ENCODE measurements around the gene ATXN1. TPM values are rescaled to one million over a fixed set of nuclear protein-coding genes. Genes with fewer than 3 reads are reported as not detected.
A peak's percentile ranks its signal among the peaks of the same experiment; 100 is the strongest.

ATXN1 gene
- total and polyA plus RNA-seq, 2 donors from 2014 or later: 4.2 to 58.2 TPM

- H3K4me1 ChIP-seq (ENCODE audit: control insufficient read depth in 2 of 3, insufficient read depth in 2 of 3, low read depth in 1 of 3, low read length in 3 of 3): peaks cover 7 to 28% (median 11%) of the 10 kb centered on the region in 3 donors
- intact Hi-C loops (cut with DNase I): no loop called here
- H3K9me3 ChIP-seq (ENCODE audit: control insufficient read depth in 2 of 3, insufficient read depth in 1 of 3, low read length in 3 of 3): no peaks in the 10 kb centered on the region
- no peak overlapping the region for H3K27ac ChIP-seq (ENCODE audit: low read depth in 2 of 2, low read length in 2 of 2)
- no peak overlapping the region for H3K9ac ChIP-seq (ENCODE audit: low read length in 3 of 3)
- H3K4me3 ChIP-seq (ENCODE audit: low read length in 3 of 3): no peak overlapping the region
- DNase-seq (no peak), FAIRE-seq (no peak)
- no peaks in the 10 kb centered on the region for H3K36me3 ChIP-seq (ENCODE audit: control insufficient read depth in 2 of 3, insufficient read depth in 3 of 3, low read length in 3 of 3)
- H3K27me3 ChIP-seq (ENCODE audit: control insufficient read depth, insufficient read depth, low read length): no peaks in the 10 kb centered on the region
- no peak for TF ChIP-seq CTCF (IDR thresholded peaks at IDR 0.05; ENCODE audit: borderline replicate concordance, extremely low read depth, insufficient read depth)
Measured at GRCh38 chr6:16727996-16728395, 33.3 kb downstream of the ATXN1 start.

- no peak overlapping the region for H3K4me3 ChIP-seq (ENCODE audit: low read length in 3 of 3)
- peak overlapping the region in 1 of 2 donors; percentile 40 for H3K27ac ChIP-seq (ENCODE audit: low read depth in 2 of 2, low read length in 2 of 2)
Measured at GRCh38 chr6:16725145-16725864, 36.0 kb downstream of the ATXN1 start.

GRCh38 chr6:16723826-16724225 is 37.4 kb downstream of the ATXN1 start:
- Histone ChIP-seq H3K9me3 (ENCODE audit: control insufficient read depth in 2 of 3, insufficient read depth in 1 of 3, low read length in 3 of 3) (no peaks in the 10 kb centered on the region), H3K4me1 (ENCODE audit: control insufficient read depth in 2 of 3, insufficient read depth in 2 of 3, low read depth in 1 of 3, low read length in 3 of 3) (peaks cover 0 to 36% (median 6%) of the 10 kb centered on the region in 3 donors), H3K4me3 (ENCODE audit: low read length in 3 of 3) (no peak overlapping the region), H3K27me3 (ENCODE audit: control insufficient read depth, insufficient read depth, low read length) (no peaks in the 10 kb centered on the region), H3K9ac (ENCODE audit: low read length in 3 of 3) (no peak overlapping the region), H3K36me3 (ENCODE audit: control insufficient read depth in 2 of 3, insufficient read depth in 3 of 3, low read length in 3 of 3) (no peaks in the 10 kb centered on the region), H3K27ac (ENCODE audit: low read depth in 2 of 2, low read length in 2 of 2) (peak overlapping the region in 1 of 2 donors; percentile 71)
- intact Hi-C loops (cut with DNase I): no loop called here
- no peak for TF ChIP-seq CTCF (IDR thresholded peaks at IDR 0.05; ENCODE audit: borderline replicate concordance, extremely low read depth, insufficient read depth)
- no peak for FAIRE-seq
- DNase-seq: peak in 1 of 5 donors; percentile 63

More at GRCh38 chr6:16725145-16725864, 36.0 kb downstream of the ATXN1 start:
- no peaks in the 10 kb centered on the region for H3K9me3 ChIP-seq (ENCODE audit: control insufficient read depth in 2 of 3, insufficient read depth in 1 of 3, low read length in 3 of 3)
- no peak for TF ChIP-seq CTCF (IDR thresholded peaks at IDR 0.05; ENCODE audit: borderline replicate concordance, extremely low read depth, insufficient read depth)
- H3K9ac ChIP-seq (ENCODE audit: low read length in 3 of 3): no peak overlapping the region
- intact Hi-C loops (cut with DNase I): no loop called here
- no peaks in the 10 kb centered on the region for H3K36me3 ChIP-seq (ENCODE audit: control insufficient read depth in 2 of 3, insufficient read depth in 3 of 3, low read length in 3 of 3)
- FAIRE-seq (no peak), DNase-seq (peak in 1 of 5 donors; percentile 42)
- H3K4me1 ChIP-seq (ENCODE audit: control insufficient read depth in 2 of 3, insufficient read depth in 2 of 3, low read depth in 1 of 3, low read length in 3 of 3): peaks cover 0 to 36% (median 6%) of the 10 kb centered on the region in 3 donors
- H3K27me3 ChIP-seq (ENCODE audit: control insufficient read depth, insufficient read depth, low read length): no peaks in the 10 kb centered on the region
